Measurements from ENCODE around the gene ARSI. TPM values are rescaled to one million over a fixed set of nuclear protein-coding genes. Genes with fewer than 3 reads are reported as not detected.

The ARSI gene
- total RNA-seq, 4 donors from 2014 or later: 2.7 to 5.4 (median 3.9) TPM

DNA sequence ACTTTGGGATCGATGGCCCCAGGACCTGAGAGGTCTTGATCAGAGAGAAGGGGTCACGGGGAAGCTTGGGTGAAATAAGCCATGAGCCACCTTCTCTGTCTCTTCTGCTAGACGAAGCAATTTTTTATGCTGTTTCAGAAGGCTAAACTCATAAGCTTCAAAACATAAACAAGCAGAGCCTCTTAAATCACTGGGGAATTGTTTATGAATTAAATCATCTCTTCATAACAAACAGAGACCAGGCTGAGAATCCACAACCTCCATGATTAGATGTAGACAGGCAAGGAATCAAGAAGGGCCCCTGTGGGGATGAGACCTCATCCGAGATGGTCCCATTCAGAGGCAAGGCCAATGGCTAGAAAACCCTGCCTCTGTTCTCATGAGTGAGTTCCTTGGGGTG is 33.1 kb upstream of the ARSI start:
- Histone ChIP-seq H3K4me1 (no peaks in the 10 kb centered on the region), H3K4me3 (no peak overlapping the region), H3K9me3 (no peaks in the 10 kb centered on the region), H3K27me3 (no peaks in the 10 kb centered on the region), H3K36me3 (no peaks in the 10 kb centered on the region), H3K27ac (no peak overlapping the region)
- WGBS: 83% methylated on average over 4 of the region's 4 CpGs
- TF ChIP-seq EP300 (IDR thresholded peaks at IDR 0.05) (no peak), POLR2A (IDR thresholded peaks at IDR 0.05) (no peak), POLR2AphosphoS5 (IDR thresholded peaks at IDR 0.05) (no peak), CTCF (IDR thresholded peaks at IDR 0.05) (no peak)
- no peak for DNase-seq (ENCODE audit: low spot score in 2 of 2)

GRCh38 chr5:150333400-150333799 is 30.7 kb upstream of the ARSI start:
- WGBS: 64% methylated on average over 5 of the region's 5 CpGs
- H3K4me1 ChIP-seq: no peaks in the 10 kb centered on the region
- H3K27me3 ChIP-seq: no peaks in the 10 kb centered on the region
- H3K4me3 ChIP-seq: no peak overlapping the region
- TF ChIP-seq CTCF (IDR thresholded peaks at IDR 0.05) (no peak), POLR2A (IDR thresholded peaks at IDR 0.05) (no peak), POLR2AphosphoS5 (IDR thresholded peaks at IDR 0.05) (no peak), EP300 (IDR thresholded peaks at IDR 0.05) (no peak)
- no peak for DNase-seq (ENCODE audit: low spot score in 2 of 2)
- H3K27ac ChIP-seq: no peak overlapping the region
- H3K9me3 ChIP-seq: no peaks in the 10 kb centered on the region
- H3K36me3 ChIP-seq: no peaks in the 10 kb centered on the region

- Histone ChIP-seq H3K9me3 (no peaks in the 10 kb centered on the region), H3K27me3 (no peaks in the 10 kb centered on the region), H3K4me3 (no peak overlapping the region), H3K36me3 (no peaks in the 10 kb centered on the region), H3K4me1 (no peaks in the 10 kb centered on the region), H3K27ac (no peak overlapping the region)
- 71% methylated on average over 17 of the region's 17 CpGs for WGBS
- DNase-seq (ENCODE audit: low spot score in 2 of 2): no peak
- TF ChIP-seq CTCF (IDR thresholded peaks at IDR 0.05) (no peak), POLR2A (IDR thresholded peaks at IDR 0.05) (no peak), POLR2AphosphoS5 (IDR thresholded peaks at IDR 0.05) (no peak), EP300 (IDR thresholded peaks at IDR 0.05) (no peak)
Measured at GRCh38 chr5:150329881-150330876, 27.5 kb upstream of the ARSI start.

DNA sequence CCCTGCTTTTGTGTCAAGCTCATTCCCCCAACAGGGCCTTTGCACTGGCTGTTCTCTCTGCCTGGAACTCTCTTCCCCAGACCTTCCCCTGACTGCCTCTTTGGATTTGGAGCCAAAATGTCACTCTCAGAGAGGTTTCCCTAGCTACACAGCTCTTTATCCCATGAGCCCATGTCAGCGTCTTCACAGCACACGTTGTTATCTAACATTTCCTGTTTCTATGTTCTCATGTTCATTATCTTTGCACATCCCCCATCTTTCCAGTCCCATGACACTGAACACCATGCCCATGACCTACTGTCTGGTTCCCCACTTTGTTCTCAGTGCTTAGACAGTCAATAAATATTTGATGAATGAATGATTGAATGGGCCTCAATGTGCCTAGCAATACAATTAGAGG is 26.3 kb upstream of the ARSI start:
- Histone ChIP-seq H3K9me3 (no peaks in the 10 kb centered on the region), H3K4me1 (no peaks in the 10 kb centered on the region), H3K4me3 (no peak overlapping the region), H3K27ac (no peak overlapping the region), H3K36me3 (no peaks in the 10 kb centered on the region), H3K27me3 (no peaks in the 10 kb centered on the region)
- TF ChIP-seq POLR2A (IDR thresholded peaks at IDR 0.05): no peak
- TF ChIP-seq POLR2AphosphoS5 (IDR thresholded peaks at IDR 0.05): no peak
- TF ChIP-seq EP300 (IDR thresholded peaks at IDR 0.05): no peak
- TF ChIP-seq CTCF (IDR thresholded peaks at IDR 0.05): no peak
- WGBS: 53% methylated on average over 2 of the region's 2 CpGs
- no peak for DNase-seq (ENCODE audit: low spot score in 2 of 2)

GRCh38 chr5:150328515-150328914 is 25.8 kb upstream of the ARSI start:
- WGBS: 100% methylated on average over 2 of the region's 2 CpGs

More at GRCh38 chr5:150328515-150328914, 25.8 kb upstream of the ARSI start:
- TF ChIP-seq POLR2AphosphoS5 (IDR thresholded peaks at IDR 0.05): no peak
- TF ChIP-seq EP300 (IDR thresholded peaks at IDR 0.05): no peak
- TF ChIP-seq CTCF (IDR thresholded peaks at IDR 0.05): no peak
- no peak for TF ChIP-seq POLR2A (IDR thresholded peaks at IDR 0.05)
- DNase-seq (ENCODE audit: low spot score in 2 of 2): no peak
- no peak overlapping the region for H3K27ac ChIP-seq
- H3K27me3 ChIP-seq: no peaks in the 10 kb centered on the region
- no peaks in the 10 kb centered on the region for H3K4me1 ChIP-seq
- H3K36me3 ChIP-seq: no peaks in the 10 kb centered on the region
- H3K4me3 ChIP-seq: no peak overlapping the region
- H3K9me3 ChIP-seq: no peaks in the 10 kb centered on the region
